HG03066 (cell line): Measurements from ENCODE around the gene TECTA.
"Not testable (repeated sequence)": the region's sequence is repeated elsewhere in the genome, so short reads cannot be mapped to it uniquely, and the experiment has no call there.

Experiments used
- ATAC-seq: cut with Tn5 transposase; IDR thresholded peaks from one replicate; pipeline ENCODE4 v1.9.1; 2021; ENCODE audit warnings: low read depth; ENCODE audit not compliant: unreplicated experiment

TECTA gene

DNA sequence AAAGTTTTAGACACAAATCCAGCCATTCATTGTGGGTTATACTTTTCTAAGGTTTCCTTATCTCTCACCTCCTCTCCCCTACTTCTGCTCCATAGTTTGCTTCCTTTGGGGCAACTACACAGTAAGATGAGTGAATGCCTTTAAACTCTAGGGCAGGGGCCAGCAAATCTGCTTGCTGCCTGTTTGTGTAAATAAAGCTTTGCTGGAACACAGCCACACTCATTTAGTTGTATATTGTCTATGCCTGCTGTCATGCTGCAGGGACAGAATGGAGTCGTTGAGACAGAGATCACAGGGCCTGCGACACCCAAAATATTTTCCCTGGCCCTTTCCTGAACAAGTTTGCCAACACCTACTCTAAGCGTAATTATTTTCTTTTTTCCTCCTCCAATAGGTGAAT, 58.7 kb downstream of the TECTA start:
- ATAC-seq: no peak

- ATAC-seq: no peak
These were observed 60.4 kb downstream of the TECTA start for GRCh38 chr11:121161349-121161917.

- no peak for ATAC-seq
These were observed 62.7 kb downstream of the TECTA start for GRCh38 chr11:121163658-121164308.

DNA sequence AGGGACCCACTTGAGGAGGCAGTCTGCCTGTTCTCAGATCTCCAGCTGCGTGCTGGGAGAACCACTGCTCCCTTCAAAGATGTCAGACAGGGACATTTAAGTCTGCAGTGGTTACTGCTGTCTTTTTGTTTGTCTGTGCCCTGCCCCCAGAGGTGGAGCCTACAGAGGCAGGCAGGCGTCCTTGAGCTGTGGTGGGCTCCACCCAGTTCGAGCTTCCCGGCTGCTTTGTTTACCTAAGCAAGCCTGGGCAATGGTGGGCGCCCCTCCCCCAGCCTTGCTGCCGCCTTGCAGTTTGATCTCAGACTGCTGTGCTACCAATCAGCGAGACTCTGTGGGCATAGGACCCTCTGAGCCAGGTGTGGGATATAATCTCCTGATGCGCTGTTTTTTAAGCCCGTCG, 76.6 kb downstream of the TECTA start:
- ATAC-seq: not testable (repeated sequence)

DNA sequence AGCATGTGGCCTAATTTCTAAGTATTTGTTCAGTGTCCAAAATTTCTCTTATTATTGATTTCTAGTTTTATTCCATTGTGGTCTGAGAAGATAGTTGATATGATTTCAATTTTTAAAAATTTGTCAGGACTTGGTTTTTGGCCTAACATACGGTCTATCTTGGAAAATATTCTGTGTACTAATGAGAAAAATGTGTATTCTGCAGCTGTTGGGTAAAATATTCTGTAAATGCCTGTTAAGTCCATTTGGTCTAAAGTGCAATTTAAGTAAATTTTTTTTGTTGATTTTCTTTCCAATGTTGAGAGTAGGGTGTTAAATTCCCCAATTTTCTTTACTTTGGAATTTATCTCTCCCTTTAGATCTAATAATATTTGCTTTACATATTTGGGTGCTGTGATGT, 78.3 kb downstream of the TECTA start:
- ATAC-seq: no peak

GRCh38 chr11:121180183-121180582, 79.1 kb downstream of the TECTA start:
- ATAC-seq: no peak

- no peak for ATAC-seq
These were observed 87.7 kb downstream of the TECTA start for GRCh38 chr11:121188776-121189175.

DNA sequence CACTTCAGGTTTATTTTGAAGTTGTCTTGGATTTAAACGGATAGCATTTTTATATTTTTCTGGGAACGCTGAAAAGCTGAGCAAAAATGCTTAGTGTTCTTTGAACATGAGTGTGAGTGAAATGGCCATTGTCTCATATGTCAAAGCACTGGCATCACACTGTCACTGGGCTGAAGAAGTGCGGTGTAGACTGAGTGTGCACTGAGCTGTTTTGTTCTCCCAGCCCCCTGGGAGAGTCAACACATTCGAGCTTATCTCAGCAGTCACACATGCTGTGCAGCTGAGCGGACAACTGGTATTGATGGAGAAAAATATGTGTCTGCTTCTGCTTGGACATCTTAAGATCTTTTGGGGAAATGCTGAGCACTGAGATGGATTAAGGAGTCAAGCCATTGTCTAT, 90.8 kb downstream of the TECTA start:
- ATAC-seq: no peak

GRCh38 chr11:121194731-121195596, 93.9 kb downstream of the TECTA start:
- ATAC-seq: peak; percentile 78

DNA sequence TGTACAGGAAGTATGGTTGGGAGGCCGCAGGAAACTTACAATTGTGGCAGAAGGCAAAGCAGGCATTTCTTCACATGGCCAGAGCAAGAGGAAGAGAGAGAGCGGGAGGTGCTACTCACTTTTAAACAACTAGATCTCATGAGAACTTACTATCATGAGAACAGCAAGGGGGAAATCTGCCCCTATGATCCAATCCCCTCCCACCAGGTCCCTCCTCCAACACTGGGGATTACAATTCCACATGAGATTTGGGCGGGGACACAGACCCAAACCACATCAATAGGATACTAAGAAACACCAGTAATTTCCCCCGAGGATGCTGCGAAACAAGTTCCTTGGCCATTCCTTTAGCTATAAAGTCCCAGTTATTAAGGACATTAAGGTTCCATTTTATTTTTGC, 97.4 kb downstream of the TECTA start:
- no peak for ATAC-seq

- no peak for ATAC-seq
These were observed 98.5 kb downstream of the TECTA start for GRCh38 chr11:121199516-121199915.

GRCh38 chr11:121206810-121207209, 105.8 kb downstream of the TECTA start:
- no peak for ATAC-seq

DNA sequence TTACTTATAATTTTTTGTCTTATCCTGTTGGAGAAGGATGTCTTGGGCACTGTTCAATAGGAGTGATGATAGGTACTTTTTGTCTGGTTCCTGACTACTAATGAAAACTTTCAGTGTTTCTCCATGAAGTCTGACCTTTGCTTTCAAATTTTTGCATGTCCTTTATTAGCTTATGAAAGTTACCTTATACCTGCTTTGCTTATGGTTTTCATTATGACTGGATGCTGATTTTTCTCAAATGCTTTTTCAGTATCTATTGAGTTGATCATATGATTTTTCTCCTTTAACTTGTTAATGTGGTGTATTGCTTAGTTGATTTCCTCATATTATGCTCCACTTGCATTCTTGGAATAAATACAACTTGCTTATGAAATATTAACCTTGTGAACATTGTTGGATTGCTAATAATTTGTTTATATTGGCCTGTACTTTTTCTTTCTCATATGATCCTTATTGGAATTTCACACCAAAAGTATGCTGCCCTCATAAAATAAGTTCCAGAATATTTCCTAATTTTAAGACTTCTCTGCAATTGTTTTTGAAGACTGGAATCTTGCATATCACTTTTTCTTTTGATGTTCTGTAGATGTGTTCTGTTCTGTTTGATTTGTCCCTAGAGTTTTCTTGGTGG, 106.6 kb downstream of the TECTA start:
- peak; percentile 91 for ATAC-seq

DNA sequence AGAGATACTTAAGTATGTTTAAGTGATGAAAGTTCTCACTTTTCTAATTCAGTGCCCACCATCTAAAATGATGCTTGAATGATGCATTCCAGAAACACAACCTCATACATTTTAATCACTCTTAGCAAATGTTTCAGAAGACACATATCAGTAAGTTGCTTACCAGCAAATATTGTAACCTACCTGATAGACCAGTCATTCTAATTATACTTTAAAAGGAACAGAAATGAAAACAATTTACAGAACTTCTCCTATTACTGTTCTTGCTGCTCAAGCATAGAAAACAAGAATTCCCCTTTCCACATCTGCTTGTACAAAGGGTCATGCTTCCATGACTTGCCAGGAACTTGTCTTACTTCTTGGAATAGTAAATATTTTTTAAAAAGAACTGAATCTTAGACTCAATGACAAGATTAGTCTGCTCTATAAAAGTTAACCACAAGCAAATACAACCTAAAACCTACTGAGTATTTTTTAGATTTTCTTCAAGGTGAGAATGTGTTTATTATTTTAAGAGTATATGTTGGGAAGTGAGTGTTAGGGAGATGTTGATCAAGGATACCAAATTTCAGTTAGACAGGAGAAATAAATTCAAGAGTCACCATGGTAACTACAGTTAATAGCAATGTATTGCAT, 109.5 kb downstream of the TECTA start:
- ATAC-seq: no peak

GRCh38 chr11:121211626-121212025, 110.6 kb downstream of the TECTA start:
- no peak for ATAC-seq

- no peak for ATAC-seq
These were observed 111.7 kb downstream of the TECTA start for GRCh38 chr11:121212536-121213361.

- no peak for ATAC-seq
These were observed 112.4 kb downstream of the TECTA start for GRCh38 chr11:121213362-121213893.

GRCh38 chr11:121214861-121215260, 113.8 kb downstream of the TECTA start:
- ATAC-seq: no peak

GRCh38 chr11:121221496-121222200, 120.6 kb downstream of the TECTA start:
- no peak for ATAC-seq
